Skeletal muscle satellite cell (primary cell): ENCODE results near the gene IPO9. TPM values are rescaled to one million over a fixed set of nuclear protein-coding genes. Genes with fewer than 3 reads are reported as not detected.

Experiments used
- H3K27me3 ChIP-seq: 2 replicates; pipeline ENCODE4 v1.7.0; 2013; ENCODE audit warnings: low read length; ENCODE audit not compliant: control insufficient read depth, insufficient read depth
- H3K36me3 ChIP-seq: 2 replicates; pipeline ENCODE4 v1.7.0; 2013; ENCODE audit warnings: mild to moderate bottlenecking, control low read depth, low read length; ENCODE audit not compliant: insufficient read depth
- H3K4me1 ChIP-seq: 2 replicates; pipeline ENCODE4 v1.7.0; 2013; ENCODE audit warnings: low read length; ENCODE audit not compliant: control insufficient read depth, insufficient read depth
- H3K4me2 ChIP-seq: 2 replicates; pipeline ENCODE4 v1.7.0; 2013; ENCODE audit warnings: mild to moderate bottlenecking, low read length
- H3K4me3 ChIP-seq: 2 replicates; pipeline ENCODE4 v1.7.0; 2013; ENCODE audit warnings: low read length
- H3K9ac ChIP-seq: 2 replicates; pipeline ENCODE4 v1.7.0; 2013; ENCODE audit warnings: mild to moderate bottlenecking, low read depth, low read length, moderate library complexity
- H3K9me3 ChIP-seq: replicated peaks from 2 replicates; pipeline ENCODE4 v1.7.0; 2013; ENCODE audit warnings: mild to moderate bottlenecking, control low read depth, low read length
- small RNA-seq: library from RNA; depleted of rRNA; stranded (forward); fragments of <200 nt; gene quantifications from one replicate; pipeline ENCODE3, GENCODE V24; 2012

IPO9 gene

GRCh38 chr1:201916649-201917249 is 87.8 kb downstream of the IPO9 start:
- H3K4me1 ChIP-seq = peaks cover 26% of the 10 kb centered on the region
- no peaks in the 10 kb centered on the region for H3K9me3 ChIP-seq
- H3K36me3 ChIP-seq = no peaks in the 10 kb centered on the region
- H3K27me3 ChIP-seq = no peaks in the 10 kb centered on the region
- H3K4me2 ChIP-seq = peak overlapping the region; percentile 61
- H3K9ac ChIP-seq = no peak overlapping the region
- H3K4me3 ChIP-seq = peak overlapping the region; percentile 24

DNA sequence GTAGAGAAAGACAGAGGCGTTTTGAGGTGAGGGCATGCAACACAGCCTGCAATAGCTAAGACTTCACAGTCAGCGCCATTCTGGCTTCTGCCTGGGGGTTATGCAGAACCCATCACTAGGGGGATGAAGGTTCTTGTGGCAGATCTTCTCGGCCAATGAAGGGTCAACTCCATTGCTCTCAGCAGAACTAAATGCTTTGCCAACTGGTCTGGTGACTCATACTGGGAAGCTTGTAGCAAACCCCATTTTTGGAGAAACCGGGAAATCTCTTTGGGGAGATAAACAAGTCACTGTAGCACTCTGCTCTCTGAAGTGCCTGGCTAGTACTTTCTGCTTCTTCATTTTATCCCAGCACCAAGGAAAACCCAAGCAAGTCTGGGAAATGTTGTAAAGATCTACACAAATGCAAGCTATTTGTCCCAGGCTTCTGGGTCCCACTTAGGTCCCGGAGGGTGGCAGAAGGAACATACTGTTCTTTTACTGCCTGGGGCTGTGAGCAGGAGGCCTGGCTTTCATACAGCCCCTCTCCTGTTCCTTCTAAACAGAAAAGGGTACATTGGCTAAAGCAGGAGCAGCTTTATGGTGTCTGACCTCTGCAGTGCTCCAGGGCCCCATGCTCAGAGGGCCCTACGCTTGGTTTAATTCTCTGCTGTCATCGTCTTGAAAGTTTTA is 88.5 kb downstream of the IPO9 start:
- Histone ChIP-seq H3K9ac (peak overlapping the region; percentile 41), H3K27me3 (no peaks in the 10 kb centered on the region)

DNA sequence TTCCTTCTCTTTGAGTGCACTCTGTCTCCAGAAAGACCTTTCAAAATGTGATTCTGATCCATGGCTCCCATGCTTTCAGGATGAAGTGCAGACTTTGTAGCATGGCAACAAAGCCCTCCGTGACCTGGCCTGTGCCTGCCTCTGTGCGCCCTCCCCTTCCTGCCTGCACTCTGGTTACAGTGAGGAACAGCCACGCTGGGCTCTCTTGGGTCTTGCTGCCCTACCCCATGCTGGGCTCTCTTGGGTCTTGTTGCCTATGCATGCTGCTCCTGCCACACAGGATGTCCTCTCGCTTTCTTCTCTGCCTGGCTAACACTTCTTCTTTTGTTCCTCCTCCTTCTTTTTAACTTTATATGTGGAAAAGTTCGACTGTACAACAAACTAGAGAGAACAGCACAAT is 89.4 kb downstream of the IPO9 start:
- H3K27me3 ChIP-seq = no peaks in the 10 kb centered on the region
- no peak overlapping the region for H3K4me3 ChIP-seq
- H3K9ac ChIP-seq = no peak overlapping the region
- H3K4me1 ChIP-seq = peaks cover 26% of the 10 kb centered on the region
- no peaks in the 10 kb centered on the region for H3K9me3 ChIP-seq
- H3K36me3 ChIP-seq = no peaks in the 10 kb centered on the region
- H3K4me2 ChIP-seq = no peak overlapping the region

More for the DNA sequence above, 88.5 kb downstream of the IPO9 start:
- H3K4me2 ChIP-seq = peak overlapping the region; percentile 61
- H3K9me3 ChIP-seq = no peaks in the 10 kb centered on the region
- peak overlapping the region; percentile 24 for H3K4me3 ChIP-seq
- H3K36me3 ChIP-seq = no peaks in the 10 kb centered on the region
- peaks cover 26% of the 10 kb centered on the region for H3K4me1 ChIP-seq

DNA sequence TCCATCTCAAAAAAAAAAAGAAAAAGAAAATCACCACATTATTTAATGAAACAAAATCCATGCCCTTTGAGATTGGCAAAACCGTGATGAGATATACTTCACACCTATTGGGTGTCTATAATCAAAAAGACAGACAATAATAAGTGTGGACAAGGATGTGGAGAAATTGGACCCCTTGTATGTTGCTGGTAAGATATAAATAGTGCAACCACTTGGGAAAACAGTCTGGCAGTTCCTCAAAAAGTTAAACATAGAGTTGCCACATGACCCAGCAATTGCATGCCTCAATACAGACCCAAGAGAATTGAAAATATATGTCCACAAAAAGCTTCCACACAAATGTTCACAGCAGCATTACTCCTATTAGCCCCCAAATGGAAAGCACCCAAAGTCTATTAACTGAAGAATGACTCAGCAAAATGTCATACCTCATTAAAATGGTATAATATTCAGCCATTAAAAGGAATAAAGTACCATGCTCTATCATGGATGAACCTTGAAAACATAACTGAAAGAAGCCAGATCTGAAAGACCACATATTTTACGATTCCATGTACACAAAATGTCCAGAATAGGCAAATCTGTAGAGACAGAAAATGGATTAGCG is 93.1 kb downstream of the IPO9 start:
- no peaks in the 10 kb centered on the region for H3K36me3 ChIP-seq
- H3K4me2 ChIP-seq = no peak overlapping the region

DNA sequence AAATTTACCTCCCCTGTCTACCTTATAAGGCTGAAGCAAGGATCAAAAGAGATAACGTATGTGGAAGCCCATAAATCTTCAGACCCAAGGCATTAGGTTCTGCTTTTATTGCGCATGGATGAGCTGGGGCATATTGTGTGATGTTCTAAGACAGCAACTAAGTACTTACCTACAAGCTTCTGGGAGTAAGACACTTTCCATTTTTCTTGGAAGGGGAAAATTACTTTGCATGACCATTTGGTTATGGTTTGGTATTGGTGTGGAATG is 96.3 kb downstream of the IPO9 start:
- H3K4me2 ChIP-seq = no peak overlapping the region
- no peak overlapping the region for H3K4me3 ChIP-seq
- no peaks in the 10 kb centered on the region for H3K9me3 ChIP-seq
- H3K9ac ChIP-seq = no peak overlapping the region
- no peaks in the 10 kb centered on the region for H3K4me1 ChIP-seq
- peaks cover 7% of the 10 kb centered on the region for H3K27me3 ChIP-seq
- H3K36me3 ChIP-seq = no peaks in the 10 kb centered on the region

More for the DNA sequence above, 93.1 kb downstream of the IPO9 start:
- Histone ChIP-seq H3K9ac (no peak overlapping the region), H3K27me3 (no peaks in the 10 kb centered on the region), H3K9me3 (no peaks in the 10 kb centered on the region), H3K4me1 (peaks cover 15% of the 10 kb centered on the region), H3K4me3 (no peak overlapping the region)

DNA sequence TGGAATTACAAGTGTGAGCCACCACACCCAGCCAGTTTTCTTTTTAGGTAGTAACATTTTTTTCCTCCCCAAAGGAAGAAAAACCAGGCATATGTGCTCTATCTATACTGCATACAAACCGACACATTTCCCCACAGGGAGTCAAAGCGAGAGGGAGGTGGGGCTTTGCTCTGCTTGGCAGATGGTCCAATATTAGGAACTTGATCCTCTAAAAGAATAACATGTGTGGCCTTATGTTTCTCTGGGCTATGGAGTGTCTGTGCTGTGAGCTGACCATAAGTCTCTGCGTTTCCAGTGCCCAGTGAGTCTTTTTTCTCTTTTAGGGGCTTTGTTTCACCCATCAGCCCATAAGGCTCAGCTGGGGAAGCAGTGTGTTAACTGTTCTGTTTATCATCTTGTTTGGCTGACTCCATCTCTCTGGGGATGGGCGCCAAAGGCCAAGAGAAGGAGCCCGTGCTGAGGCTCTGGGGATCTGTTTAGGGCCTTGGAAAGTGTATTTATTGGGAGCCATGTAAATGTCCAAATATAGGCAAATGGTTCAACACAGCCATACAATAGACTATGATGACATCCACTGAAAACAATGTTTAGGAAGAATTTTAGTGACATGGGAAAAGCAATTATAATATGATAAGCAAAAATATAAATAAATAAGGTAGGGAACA is 97.2 kb downstream of the IPO9 start:
- no peak overlapping the region for H3K9ac ChIP-seq
- H3K4me2 ChIP-seq = no peak overlapping the region
- no peaks in the 10 kb centered on the region for H3K4me1 ChIP-seq
- H3K36me3 ChIP-seq = no peaks in the 10 kb centered on the region
- H3K4me3 ChIP-seq = no peak overlapping the region
- peaks cover 9% of the 10 kb centered on the region for H3K27me3 ChIP-seq
- H3K9me3 ChIP-seq = no peaks in the 10 kb centered on the region

- Histone ChIP-seq H3K36me3 (no peaks in the 10 kb centered on the region), H3K9me3 (no peaks in the 10 kb centered on the region), H3K4me2 (no peak overlapping the region), H3K9ac (no peak overlapping the region), H3K4me3 (no peak overlapping the region), H3K4me1 (no peaks in the 10 kb centered on the region), H3K27me3 (peaks cover 9% of the 10 kb centered on the region)
Measured at GRCh38 chr1:201928266-201928665, 99.3 kb downstream of the IPO9 start.

- Histone ChIP-seq H3K4me2 (no peak overlapping the region), H3K4me1 (peaks cover 11% of the 10 kb centered on the region), H3K27me3 (peaks cover 9% of the 10 kb centered on the region), H3K4me3 (no peak overlapping the region), H3K9me3 (no peaks in the 10 kb centered on the region), H3K36me3 (no peaks in the 10 kb centered on the region), H3K9ac (no peak overlapping the region)
Measured at GRCh38 chr1:201930137-201930536, 101.2 kb downstream of the IPO9 start.

DNA sequence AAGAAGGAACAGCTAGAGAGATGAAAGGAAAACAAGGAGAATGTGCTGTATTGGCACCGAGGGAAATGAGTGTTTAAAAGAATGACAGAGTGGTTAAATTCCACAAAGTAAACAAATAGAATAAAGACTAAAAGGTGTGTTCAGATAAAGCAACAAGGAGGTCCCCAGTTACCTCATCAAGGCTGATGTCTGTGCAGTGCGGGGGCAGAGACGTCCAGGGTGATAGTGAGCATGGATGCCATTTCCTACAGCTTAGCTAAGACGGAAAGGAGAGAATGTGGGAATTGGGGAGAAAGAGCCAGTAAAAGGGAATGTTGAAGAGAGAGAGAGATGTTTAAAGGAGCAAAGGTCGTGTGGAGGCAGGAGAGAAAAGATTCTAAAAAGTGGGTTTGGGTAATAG is 101.8 kb downstream of the IPO9 start:
- Histone ChIP-seq H3K36me3 (no peaks in the 10 kb centered on the region), H3K9me3 (no peaks in the 10 kb centered on the region), H3K9ac (no peak overlapping the region), H3K4me1 (peaks cover 11% of the 10 kb centered on the region), H3K27me3 (peaks cover 9% of the 10 kb centered on the region), H3K4me3 (no peak overlapping the region), H3K4me2 (no peak overlapping the region)

Small RNA genes within 50 kb of the gene (small RNA-seq; reads per million reads assigned to genes)
- gene MIR1231 (not detected), gene MIR6739 (not detected)
